SU-DHL-6 (cell line): ENCODE results near the gene PLAGL2.

Experiments
- CTCF ChIP-seq: fragments of 200-600 bp; sonication (generic); IDR thresholded peaks from one replicate; pipeline ENCODE4 v1.5.1; 2017; ENCODE audit warnings: antibody characterized with exemption, mild to moderate bottlenecking, low read length, moderate library complexity; ENCODE audit not compliant: insufficient read depth, poor library complexity, severe bottlenecking
- EZH2phosphoT487 ChIP-seq: fragments of 200-600 bp; sonication (generic), shearing (Covaris generic); conservative IDR thresholded peaks from 2 replicates; pipeline ENCODE4 v1.6.1; 2018; ENCODE audit warnings: mild to moderate bottlenecking, antibody characterized with exemption, low read length, moderate library complexity, mixed read lengths

- TF ChIP-seq CTCF (no peak), EZH2phosphoT487 (no peak)
Observed at GRCh38 chr20:32227306-32227705, 19.8 kb upstream of the PLAGL2 start.
